Smooth muscle cell (in vitro differentiated cells): Measurements from ENCODE around the gene MYCBPAP. TPM values are rescaled to one million over a fixed set of nuclear protein-coding genes. Genes with fewer than 3 reads are reported as not detected.

Experiments used
- DNase-seq: peaks from one replicate; lab custom pipeline; 2025; ENCODE audit not compliant: unreplicated experiment; lab: John Stamatoyannopoulos, UW
- H2AFZ ChIP-seq: fragments of 200-600 bp; sonication (generic); 2 replicates; pipeline ENCODE4 v1.6.0; 2016; ENCODE audit warnings: antibody characterized with exemption, low read depth, mild to moderate bottlenecking
- H3F3A ChIP-seq: fragments of 200-600 bp; sonication (generic); 2 replicates; pipeline ENCODE4 v1.6.0; 2017; ENCODE audit warnings: antibody characterized with exemption, low read depth
- H3K27ac ChIP-seq: fragments of 200-600 bp; sonication (generic); 2 replicates; pipeline ENCODE4 v1.5.1; 2016; ENCODE audit warnings: low read depth, mild to moderate bottlenecking
- H3K27me3 ChIP-seq: fragments of 200-600 bp; sonication (generic); 2 replicates; pipeline ENCODE4 v1.6.1; 2016; ENCODE audit warnings: low read depth, mild to moderate bottlenecking
- H3K36me3 ChIP-seq: fragments of 200-600 bp; sonication (generic); 2 replicates; pipeline ENCODE4 v1.5.1; 2016; ENCODE audit warnings: low read depth
- H3K4me1 ChIP-seq: fragments of 200-600 bp; sonication (generic); 2 replicates; pipeline ENCODE4 v1.5.1; 2016; ENCODE audit warnings: low read depth
- H3K4me2 ChIP-seq: fragments of 200-600 bp; sonication (generic); 2 replicates; pipeline ENCODE4 v1.6.0; 2016; ENCODE audit warnings: mild to moderate bottlenecking
- H3K4me3 ChIP-seq: fragments of 200-600 bp; sonication (generic); 2 replicates; pipeline ENCODE4 v1.5.1; 2016; ENCODE audit warnings: mild to moderate bottlenecking
- H3K79me2 ChIP-seq: fragments of 200-600 bp; sonication (generic); 2 replicates; pipeline ENCODE4 v1.6.0; 2016; ENCODE audit warnings: low read depth, mild to moderate bottlenecking
- H3K9ac ChIP-seq: fragments of 200-600 bp; sonication (generic); 2 replicates; pipeline ENCODE4 v1.6.0; 2016; ENCODE audit warnings: low read depth
- H3K9me3 ChIP-seq: fragments of 200-600 bp; sonication (generic); replicated peaks from 2 replicates; pipeline ENCODE4 v1.5.1; 2016; ENCODE audit warnings: low read depth
- H4K20me1 ChIP-seq: fragments of 200-600 bp; sonication (generic); 2 replicates; pipeline ENCODE4 v1.6.0; 2016; ENCODE audit warnings: low read depth
- CTCF ChIP-seq: fragments of 200-600 bp; sonication (generic); IDR thresholded peaks from 2 replicates; pipeline ENCODE4 v1.5.1; 2017; ENCODE audit warnings: borderline replicate concordance, mild to moderate bottlenecking, antibody characterized with exemption; ENCODE audit not compliant: insufficient read depth, poor library complexity, severe bottlenecking
- WGBS: methylation state at CpG from one replicate; pipeline ENCODE4 v1.1.7; 2016; ENCODE audit warnings: low lambda C conversion rate; 5-methylcytosine and 5-hydroxymethylcytosine counted together
- polyA plus RNA-seq: library from polyadenylated mRNA; unstranded; fragments of >200 nt; fragmentation: Nextera tagmentation; extraction: Ambion mirVana; gene quantifications from 2 replicates; pipeline ENCODE4 v1.2.1, GENCODE V29; 2016
- total RNA-seq: library from RNA; depleted of rRNA; stranded (reverse); fragments of >200 nt; gene quantifications from 2 replicates; pipeline ENCODE4 v1.2.3, GENCODE V29; 2014

MYCBPAP gene
- total and polyA plus RNA-seq, 2 experiments from 2014 or later = 0.90 to 0.97 TPM

DNA sequence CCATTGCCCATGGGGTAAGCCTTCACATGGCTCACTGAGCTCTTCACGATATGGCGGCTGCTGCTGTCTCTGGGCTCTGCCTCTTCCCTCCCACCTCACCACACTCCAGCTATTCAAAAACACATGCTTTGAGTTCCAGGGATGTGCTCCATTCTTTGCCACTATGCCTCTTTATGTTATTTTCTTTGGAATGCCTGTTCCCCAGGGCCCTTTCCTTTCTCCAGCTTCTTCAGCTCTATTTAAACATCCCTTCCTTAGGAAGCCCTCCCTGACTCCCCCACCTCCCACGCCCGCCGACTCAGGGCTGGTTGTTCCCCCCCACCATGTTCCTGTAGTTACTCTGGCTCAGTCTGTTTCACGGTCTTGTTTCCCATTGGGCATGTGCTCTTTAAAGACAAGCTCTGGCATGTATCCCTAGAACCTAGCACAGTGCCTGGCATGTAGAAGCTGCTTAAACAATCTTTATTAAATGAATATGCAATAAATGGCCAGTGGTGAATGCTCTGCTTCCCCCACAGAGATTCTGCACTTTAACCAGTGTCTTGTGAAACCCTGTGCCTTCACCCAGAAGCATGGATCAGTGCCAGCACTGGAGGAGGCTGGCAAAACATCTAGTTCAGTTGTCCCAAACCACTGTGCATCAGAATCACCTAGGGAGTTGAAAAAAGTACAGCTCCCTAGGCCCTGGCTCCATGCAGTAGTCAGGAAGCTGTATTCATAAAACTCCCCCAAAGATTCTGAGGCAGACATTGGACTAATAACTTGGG is 6.9 kb downstream of the MYCBPAP start:
- H3K36me3 ChIP-seq = no peaks in the 10 kb centered on the region
- H3K4me3 ChIP-seq = no peak overlapping the region
- no peak for DNase-seq
- H3F3A ChIP-seq = no peaks in the 10 kb centered on the region
- WGBS = 75% methylated on average over 6 of the region's 6 CpGs
- H3K27ac ChIP-seq = no peak overlapping the region
- no peaks in the 10 kb centered on the region for H3K27me3 ChIP-seq
- no peak for TF ChIP-seq CTCF
- H3K79me2 ChIP-seq = no peaks in the 10 kb centered on the region
- H2AFZ ChIP-seq = no peak overlapping the region
- H3K9ac ChIP-seq = no peak overlapping the region
- H3K4me1 ChIP-seq = peaks cover 6% of the 10 kb centered on the region
- no peak overlapping the region for H3K4me2 ChIP-seq
- no peaks in the 10 kb centered on the region for H3K9me3 ChIP-seq
- H4K20me1 ChIP-seq = no peaks in the 10 kb centered on the region

- TF ChIP-seq CTCF = no peak
- Histone ChIP-seq H3K9me3 (no peaks in the 10 kb centered on the region), H3K27ac (no peak overlapping the region), H3K4me1 (peaks cover 6% of the 10 kb centered on the region), H2AFZ (no peak overlapping the region), H3K9ac (no peak overlapping the region), H3F3A (no peaks in the 10 kb centered on the region), H3K36me3 (no peaks in the 10 kb centered on the region), H4K20me1 (no peaks in the 10 kb centered on the region), H3K79me2 (no peaks in the 10 kb centered on the region), H3K27me3 (no peaks in the 10 kb centered on the region), H3K4me3 (no peak overlapping the region), H3K4me2 (no peak overlapping the region)
- WGBS = 80% methylated on average over 4 of the region's 4 CpGs
- no peak for DNase-seq
Measured at GRCh38 chr17:50517011-50517410, 8.8 kb downstream of the MYCBPAP start.

- Histone ChIP-seq H3K9ac (no peak overlapping the region), H3K4me3 (no peak overlapping the region), H3K4me2 (no peak overlapping the region), H3K36me3 (no peaks in the 10 kb centered on the region), H3K79me2 (no peaks in the 10 kb centered on the region), H3K27ac (no peak overlapping the region), H3K4me1 (peaks cover 6% of the 10 kb centered on the region), H3K27me3 (no peaks in the 10 kb centered on the region), H3K9me3 (no peaks in the 10 kb centered on the region), H2AFZ (no peak overlapping the region), H4K20me1 (no peaks in the 10 kb centered on the region), H3F3A (no peaks in the 10 kb centered on the region)
- 82% methylated on average over 8 of the region's 8 CpGs for WGBS
- no peak for DNase-seq
- TF ChIP-seq CTCF = no peak
Measured at GRCh38 chr17:50517504-50518383, 9.5 kb downstream of the MYCBPAP start.
